Loucy (cell line): Measurements from ENCODE around the gene AARSD1.

Source experiments
- CTCF ChIP-seq: fragments of 200-600 bp; sonication (generic); conservative IDR thresholded peaks from 2 replicates; pipeline ENCODE4 v1.5.1; 2014; ENCODE audit warnings: mild to moderate bottlenecking, antibody characterized with exemption, low read length
- EZH2phosphoT487 ChIP-seq: fragments of 200-600 bp; IDR thresholded peaks from 2 replicates; pipeline ENCODE4 v1.6.1; 2018; ENCODE audit warnings: antibody characterized with exemption, mild to moderate bottlenecking, moderate library complexity, borderline replicate concordance

GRCh38 chr17:42913522-42913921 lies 50.7 kb downstream of the AARSD1 start:
- TF ChIP-seq CTCF, result no peak
- no peak for TF ChIP-seq EZH2phosphoT487
